ENCODE data around the gene HACD2.
"Not testable (repeated sequence)": the region's sequence is repeated elsewhere in the genome, so short reads cannot be mapped to it uniquely, and the experiment has no call there.

Gene HACD2

GRCh38 chr3:123525433-123525832 is 59.4 kb downstream of the HACD2 start:
- DNase-seq (ENCODE audit: low read depth in 2 of 2), result no peak

GRCh38 chr3:123524981-123525380 is 59.9 kb downstream of the HACD2 start:
- no peak for DNase-seq (ENCODE audit: low read depth in 2 of 2)

- no peak for DNase-seq (ENCODE audit: low read depth in 2 of 2)
These were observed 61.8 kb downstream of the HACD2 start for GRCh38 chr3:123523023-123523412.

- DNase-seq (ENCODE audit: low read depth in 2 of 2), result no peak
These were observed 62.4 kb downstream of the HACD2 start for GRCh38 chr3:123522320-123523022.

- DNase-seq (ENCODE audit: low read depth in 2 of 2), result no peak
These were observed 63.5 kb downstream of the HACD2 start for GRCh38 chr3:123521179-123521969.

- no peak for DNase-seq (ENCODE audit: low read depth in 2 of 2)
These were observed 64.2 kb downstream of the HACD2 start for GRCh38 chr3:123520656-123521055.

GRCh38 chr3:123518892-123519485 is 65.9 kb downstream of the HACD2 start:
- no peak for DNase-seq (ENCODE audit: low read depth in 2 of 2)

- no peak for DNase-seq (ENCODE audit: low read depth in 2 of 2)
These were observed 73.1 kb downstream of the HACD2 start for GRCh38 chr3:123511726-123512125.

- DNase-seq (ENCODE audit: low read depth in 2 of 2), result no peak
These were observed 73.8 kb downstream of the HACD2 start for GRCh38 chr3:123511084-123511483.

- no peak for DNase-seq (ENCODE audit: low read depth in 2 of 2)
These were observed 76.7 kb downstream of the HACD2 start for GRCh38 chr3:123508178-123508577.

- no peak for DNase-seq (ENCODE audit: low read depth in 2 of 2)
These were observed 79.0 kb downstream of the HACD2 start for GRCh38 chr3:123505820-123506219.

GRCh38 chr3:123503203-123503602 is 81.7 kb downstream of the HACD2 start:
- no peak for DNase-seq (ENCODE audit: low read depth in 2 of 2)

- DNase-seq (ENCODE audit: low read depth in 2 of 2), result no peak
These were observed 85.5 kb downstream of the HACD2 start for GRCh38 chr3:123499322-123499721.

- DNase-seq (ENCODE audit: low read depth in 2 of 2), result no peak
These were observed 86.1 kb downstream of the HACD2 start for GRCh38 chr3:123498761-123499160.

- DNase-seq (ENCODE audit: low read depth in 2 of 2), result no peak
These were observed 90.9 kb downstream of the HACD2 start for GRCh38 chr3:123493912-123494311.

- DNase-seq (ENCODE audit: low read depth in 2 of 2), result no peak
These were observed 92.8 kb downstream of the HACD2 start for GRCh38 chr3:123491966-123492587.

GRCh38 chr3:123489400-123490004 is 95.4 kb downstream of the HACD2 start:
- DNase-seq (ENCODE audit: low read depth in 2 of 2), result peak in 1 of 2 experiments; percentile 40

- no peak for DNase-seq (ENCODE audit: low read depth in 2 of 2)
These were observed 96.1 kb downstream of the HACD2 start for GRCh38 chr3:123488645-123489347.

GRCh38 chr3:123487063-123487462 is 97.8 kb downstream of the HACD2 start:
- not testable (repeated sequence) for DNase-seq (ENCODE audit: low read depth in 2 of 2)

GRCh38 chr3:123486460-123486859 is 98.4 kb downstream of the HACD2 start:
- DNase-seq (ENCODE audit: low read depth in 2 of 2), result no peak

- no peak for DNase-seq (ENCODE audit: low read depth in 2 of 2)
These were observed 99.3 kb downstream of the HACD2 start for GRCh38 chr3:123485551-123485950.
